HEK293 (cell line): ENCODE data around the gene LRFN3.

Experiments
- CTCF ChIA-PET: fragments of 350-600 bp; formaldehyde crosslinking; extraction: SDS; loops from one replicate; lab custom pipeline; 2021; ENCODE audit warnings: antibody characterized with exemption; lab: Yijun Ruan, JAX
- POLR2A ChIA-PET: fragments of 300-600 bp; formaldehyde crosslinking; extraction: SDS; loops from one replicate; lab custom pipeline; 2020; ENCODE audit warnings: antibody characterized with exemption, inconsistent platforms; lab: Yijun Ruan, JAX
- H3K27ac ChIP-seq: fragments of 200-500 bp; sonication (Bioruptor generic); 2 replicates; pipeline ENCODE4 v1.5.1; 2014; ENCODE audit warnings: low read depth, low read length, control low read depth, inconsistent platforms; ENCODE audit errors: extremely low read depth
- H3K36me3 ChIP-seq, 2 experiments: fragments of 200-500 bp in 1 of 2; sonication (Bioruptor generic) in 1 of 2; 1 replicate in 1 of 2; 2 replicates in 1 of 2; pipeline ENCODE4 v1.5.1; 2014 to 2017; ENCODE audit warnings: inconsistent platforms in 2 of 2, low read length in 2 of 2; ENCODE audit not compliant: control insufficient read depth in 2 of 2, insufficient read depth in 1 of 2
- H3K4me1 ChIP-seq: fragments of 200-500 bp; sonication (Bioruptor generic); 2 replicates; pipeline ENCODE4 v1.5.1; 2014; ENCODE audit warnings: mild to moderate bottlenecking, low read length, inconsistent platforms; ENCODE audit not compliant: control insufficient read depth, insufficient read depth
- H3K4me3 ChIP-seq: 2 replicates; pipeline ENCODE4 v1.5.1; 2011; ENCODE audit warnings: low read depth, mild to moderate bottlenecking, control low read depth, low read length, moderate library complexity
- H3K9me3 ChIP-seq: fragments of 200-500 bp; sonication (Bioruptor generic); 2 replicates; pipeline ENCODE4 v1.5.1; 2014; ENCODE audit warnings: low read depth, low read length, inconsistent platforms; ENCODE audit not compliant: control insufficient read depth, insufficient read depth
- BCL11A ChIP-seq: fragments of 450-650 bp; formaldehyde crosslinking; IDR thresholded peaks from 2 replicates; pipeline ENCODE4 v1.5.1; 2016; ENCODE audit warnings: low read depth, missing biosample characterization, missing genetic modification characterization
- BCL11B ChIP-seq: fragments of 450-650 bp; formaldehyde crosslinking; IDR thresholded peaks from 2 replicates; pipeline ENCODE4 v1.5.1; 2016; ENCODE audit warnings: low read depth, missing biosample characterization, missing genetic modification characterization
- GFI1B ChIP-seq: fragments of 450-650 bp; formaldehyde crosslinking; IDR thresholded peaks from 2 replicates; pipeline ENCODE4 v1.5.1; 2016; ENCODE audit warnings: missing biosample characterization, missing genetic modification characterization
- HOXA7 ChIP-seq: sonication (generic); formaldehyde crosslinking; IDR thresholded peaks from 2 replicates; pipeline ENCODE4 v1.8.1; 2022; ENCODE audit warnings: missing genetic modification reagents, borderline replicate concordance
- HOXD13 ChIP-seq: sonication (generic); formaldehyde crosslinking; IDR thresholded peaks from 2 replicates; pipeline ENCODE4 v1.8.0; 2022; ENCODE audit warnings: missing genetic modification reagents, borderline replicate concordance
- KLF1 ChIP-seq: fragments of 450-650 bp; formaldehyde crosslinking; IDR thresholded peaks from 2 replicates; pipeline ENCODE4 v1.5.1; 2016; ENCODE audit warnings: missing biosample characterization, missing genetic modification characterization
- YY1 ChIP-seq: fragments of 450-650 bp; formaldehyde crosslinking; IDR thresholded peaks from 2 replicates; pipeline ENCODE4 v1.5.1; 2018; ENCODE audit warnings: missing biosample characterization, missing genetic modification characterization
- ZBTB10 ChIP-seq: fragments of 450-650 bp; formaldehyde crosslinking; IDR thresholded peaks from 2 replicates; pipeline ENCODE4 v1.5.1; 2016; ENCODE audit warnings: missing biosample characterization, missing genetic modification characterization
- ZBTB48 ChIP-seq: fragments of 450-650 bp; formaldehyde crosslinking; IDR thresholded peaks from 2 replicates; pipeline ENCODE4 v1.5.1; 2016; ENCODE audit warnings: missing biosample characterization, missing genetic modification characterization
- ZNF202 ChIP-seq: fragments of 450-650 bp; formaldehyde crosslinking; IDR thresholded peaks from 2 replicates; pipeline ENCODE4 v1.5.1; 2016; ENCODE audit warnings: missing biosample characterization, missing genetic modification characterization, borderline replicate concordance
- ZNF221 ChIP-seq: fragments of 450-650 bp; formaldehyde crosslinking; IDR thresholded peaks from 2 replicates; pipeline ENCODE4 v1.5.1; 2017; ENCODE audit warnings: missing biosample characterization, missing genetic modification characterization, borderline replicate concordance
- ZNF311 ChIP-seq: fragments of 450-650 bp; formaldehyde crosslinking; IDR thresholded peaks from 2 replicates; pipeline ENCODE4 v1.5.1; 2017; ENCODE audit warnings: missing biosample characterization, missing genetic modification characterization, borderline replicate concordance
- ZNF335 ChIP-seq: fragments of 450-650 bp; formaldehyde crosslinking; conservative IDR thresholded peaks from 2 replicates; pipeline ENCODE4 v1.5.1; 2016; ENCODE audit warnings: missing biosample characterization, missing genetic modification characterization
- ZNF366 ChIP-seq: fragments of 450-650 bp; formaldehyde crosslinking; conservative IDR thresholded peaks from 2 replicates; pipeline ENCODE4 v1.5.1; 2016; ENCODE audit warnings: missing biosample characterization, missing genetic modification characterization
- ZNF394 ChIP-seq: fragments of 450-650 bp; formaldehyde crosslinking; IDR thresholded peaks from 2 replicates; pipeline ENCODE4 v1.5.1; 2016; ENCODE audit warnings: missing biosample characterization, missing genetic modification characterization, mild to moderate bottlenecking, moderate library complexity, borderline replicate concordance
- ZNF404 ChIP-seq: fragments of 450-650 bp; formaldehyde crosslinking; IDR thresholded peaks from 2 replicates; pipeline ENCODE4 v1.5.1; 2017; ENCODE audit warnings: missing biosample characterization, missing genetic modification characterization
- ZNF426 ChIP-seq: fragments of 450-650 bp; formaldehyde crosslinking; IDR thresholded peaks from 2 replicates; pipeline ENCODE4 v1.5.1; 2017; ENCODE audit warnings: missing biosample characterization, missing genetic modification characterization, mild to moderate bottlenecking, inconsistent platforms, moderate library complexity
- ZNF488 ChIP-seq: fragments of 450-650 bp; formaldehyde crosslinking; IDR thresholded peaks from 2 replicates; pipeline ENCODE4 v1.5.1; 2016; ENCODE audit warnings: missing biosample characterization, missing genetic modification characterization
- ZNF529 ChIP-seq: fragments of 450-650 bp; formaldehyde crosslinking; IDR thresholded peaks from 2 replicates; pipeline ENCODE4 v1.5.1; 2017; ENCODE audit warnings: missing genetic modification characterization, missing biosample characterization; ENCODE audit not compliant: insufficient replicate concordance
- ZNF596 ChIP-seq: fragments of 450-650 bp; IDR thresholded peaks from 2 replicates; pipeline ENCODE4 v1.5.0; 2018; ENCODE audit warnings: missing biosample characterization, mild to moderate bottlenecking, missing genetic modification characterization, moderate library complexity
- ZNF600 ChIP-seq: fragments of 450-650 bp; formaldehyde crosslinking; IDR thresholded peaks from 2 replicates; pipeline ENCODE4 v1.5.1; 2016; ENCODE audit warnings: missing biosample characterization, missing genetic modification characterization
- ZNF664 ChIP-seq: fragments of 450-650 bp; formaldehyde crosslinking; IDR thresholded peaks from 2 replicates; pipeline ENCODE4 v1.5.1; 2016; ENCODE audit warnings: missing biosample characterization, missing genetic modification characterization
- ZNF768 ChIP-seq: fragments of 450-650 bp; formaldehyde crosslinking; IDR thresholded peaks from 2 replicates; pipeline ENCODE4 v1.5.1; 2018; ENCODE audit warnings: missing biosample characterization, mild to moderate bottlenecking, missing genetic modification characterization
- TF ChIP-seq, protein P1 (sequence below): fragments of 450-650 bp; formaldehyde crosslinking; IDR thresholded peaks from 2 replicates; pipeline ENCODE4 v1.5.1; 2016; ENCODE audit warnings: missing biosample characterization, missing genetic modification characterization
- TF ChIP-seq, protein P2 (sequence below): fragments of 450-650 bp; formaldehyde crosslinking; IDR thresholded peaks from 2 replicates; pipeline ENCODE4 v1.5.1; 2016; ENCODE audit warnings: missing biosample characterization, missing genetic modification characterization

Gene LRFN3

DNA sequence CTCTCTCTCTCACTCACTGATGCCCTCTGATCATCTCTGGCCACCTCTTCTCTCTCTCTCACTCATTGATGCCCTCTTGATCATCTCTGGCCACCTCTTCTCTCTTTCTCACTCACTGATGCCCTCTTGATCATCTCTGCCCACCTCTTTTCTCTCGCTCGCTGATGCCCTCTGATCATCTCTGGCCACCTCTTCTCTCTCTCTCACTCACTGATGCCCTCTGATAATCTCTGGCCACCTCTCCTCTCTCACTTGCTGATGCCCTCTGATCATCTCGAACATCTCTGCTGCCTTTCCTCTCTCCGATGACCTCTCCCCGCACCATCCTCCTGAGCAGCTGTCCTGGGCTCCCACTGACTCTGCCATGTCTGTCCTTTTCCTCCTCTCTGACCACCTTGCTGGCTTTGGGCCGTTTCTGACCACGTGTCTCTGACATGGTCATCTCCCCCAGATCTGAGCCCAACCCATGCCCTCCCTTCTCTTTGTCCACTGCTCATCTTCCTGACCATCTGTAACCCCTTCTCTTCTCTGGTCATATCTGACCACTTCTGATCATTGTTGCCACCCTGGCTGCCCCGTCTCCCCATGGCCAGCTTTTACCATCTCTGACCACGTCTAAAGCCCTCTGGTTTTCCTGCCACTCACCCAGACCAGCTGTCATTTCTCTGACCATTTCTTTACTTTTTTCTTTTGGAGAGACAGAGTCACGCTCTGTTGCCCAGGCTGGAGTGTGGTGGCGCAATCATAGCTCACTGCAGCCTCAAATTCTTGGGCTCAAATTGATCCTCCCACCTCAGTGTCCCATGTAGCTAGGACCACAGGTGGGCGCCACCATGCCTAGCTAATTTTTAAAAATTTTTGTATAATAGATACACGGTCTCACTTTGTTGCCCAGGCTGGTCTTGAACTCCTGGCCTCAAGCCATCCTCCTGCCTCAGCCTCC lies 2.4 kb downstream of the LRFN3 start:
- Histone ChIP-seq H3K4me3 (no peak overlapping the region), H3K9me3 (no peaks in the 10 kb centered on the region; the same call in 1 of the 2 replicates)
- POLR2A ChIA-PET, result interaction anchor here (0.6 to 1.3 kb wide), 3 partner anchors 11 to 116 kb away, joined by 3 to 5 read pairs (median 4); partner anchors contain the start of gene THAP8
- TF ChIP-seq YY1 (tag by site-specific recombination) (no peak), ZNF221 (tag by site-specific recombination) (no peak), GFI1B (tag by site-specific recombination) (0 out of 2 replicates have a peak, but pooled peaks have one; percentile 7), ZNF488 (tag by site-specific recombination) (no peak), ZNF596 (peak; percentile 71), ZNF311 (0 out of 2 replicates have a peak, but pooled peaks have one; percentile 85), ZNF664 (no peak), ZNF529 (tag by site-specific recombination) (no peak), HOXD13 (CRISPR knock-in tag) (no peak), HOXA7 (CRISPR knock-in tag) (no peak), BCL11B (tag by site-specific recombination) (peak; percentile 75), BCL11A (tag by site-specific recombination) (peak; percentile 79), ZNF366 (peak; percentile 64; the same call in 1 of the 2 replicates), ZNF600 (tag by site-specific recombination) (0 out of 2 replicates have a peak, but pooled peaks have one; percentile 34)
- TF ChIP-seq, protein P1, sequence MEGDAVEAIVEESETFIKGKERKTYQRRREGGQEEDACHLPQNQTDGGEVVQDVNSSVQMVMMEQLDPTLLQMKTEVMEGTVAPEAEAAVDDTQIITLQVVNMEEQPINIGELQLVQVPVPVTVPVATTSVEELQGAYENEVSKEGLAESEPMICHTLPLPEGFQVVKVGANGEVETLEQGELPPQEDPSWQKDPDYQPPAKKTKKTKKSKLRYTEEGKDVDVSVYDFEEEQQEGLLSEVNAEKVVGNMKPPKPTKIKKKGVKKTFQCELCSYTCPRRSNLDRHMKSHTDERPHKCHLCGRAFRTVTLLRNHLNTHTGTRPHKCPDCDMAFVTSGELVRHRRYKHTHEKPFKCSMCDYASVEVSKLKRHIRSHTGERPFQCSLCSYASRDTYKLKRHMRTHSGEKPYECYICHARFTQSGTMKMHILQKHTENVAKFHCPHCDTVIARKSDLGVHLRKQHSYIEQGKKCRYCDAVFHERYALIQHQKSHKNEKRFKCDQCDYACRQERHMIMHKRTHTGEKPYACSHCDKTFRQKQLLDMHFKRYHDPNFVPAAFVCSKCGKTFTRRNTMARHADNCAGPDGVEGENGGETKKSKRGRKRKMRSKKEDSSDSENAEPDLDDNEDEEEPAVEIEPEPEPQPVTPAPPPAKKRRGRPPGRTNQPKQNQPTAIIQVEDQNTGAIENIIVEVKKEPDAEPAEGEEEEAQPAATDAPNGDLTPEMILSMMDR, result peak; percentile 61
- TF ChIP-seq, protein P2, sequence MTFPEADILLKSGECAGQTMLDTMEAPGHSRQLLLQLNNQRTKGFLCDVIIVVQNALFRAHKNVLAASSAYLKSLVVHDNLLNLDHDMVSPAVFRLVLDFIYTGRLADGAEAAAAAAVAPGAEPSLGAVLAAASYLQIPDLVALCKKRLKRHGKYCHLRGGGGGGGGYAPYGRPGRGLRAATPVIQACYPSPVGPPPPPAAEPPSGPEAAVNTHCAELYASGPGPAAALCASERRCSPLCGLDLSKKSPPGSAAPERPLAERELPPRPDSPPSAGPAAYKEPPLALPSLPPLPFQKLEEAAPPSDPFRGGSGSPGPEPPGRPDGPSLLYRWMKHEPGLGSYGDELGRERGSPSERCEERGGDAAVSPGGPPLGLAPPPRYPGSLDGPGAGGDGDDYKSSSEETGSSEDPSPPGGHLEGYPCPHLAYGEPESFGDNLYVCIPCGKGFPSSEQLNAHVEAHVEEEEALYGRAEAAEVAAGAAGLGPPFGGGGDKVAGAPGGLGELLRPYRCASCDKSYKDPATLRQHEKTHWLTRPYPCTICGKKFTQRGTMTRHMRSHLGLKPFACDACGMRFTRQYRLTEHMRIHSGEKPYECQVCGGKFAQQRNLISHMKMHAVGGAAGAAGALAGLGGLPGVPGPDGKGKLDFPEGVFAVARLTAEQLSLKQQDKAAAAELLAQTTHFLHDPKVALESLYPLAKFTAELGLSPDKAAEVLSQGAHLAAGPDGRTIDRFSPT (tag by site-specific recombination), result peak; percentile 68
- TF ChIP-seq, all 188 proteins: peak for 9
- Histone ChIP-seq H3K36me3 (peaks cover 30 to 39% of the 10 kb centered on the region in 2 experiments), H3K27ac (peak overlapping the region; percentile 1; the same call in 1 of the 2 replicates), H3K4me1 (peaks cover 26% of the 10 kb centered on the region)
- CTCF ChIA-PET, result interaction anchor here (0.5 to 1.1 kb wide), 4 partner anchors 20 to 383 kb away, joined by 3 to 4 read pairs (median 4); partner anchors contain the start of gene ALKBH6

GRCh38 chr19:35939307-35940077 lies 3.3 kb downstream of the LRFN3 start:
- CTCF ChIA-PET, result interaction anchor here (0.6 to 1.1 kb wide), 3 partner anchors 8 to 347 kb away, joined by 3 to 4 read pairs (median 4); no protein-coding TSS in a partner anchor
- POLR2A ChIA-PET, result interaction anchor here (0.6 to 1.1 kb wide), 2 partner anchors 48 to 115 kb away, joined by 3 to 5 read pairs; partner anchors contain the start of gene THAP8
- H3K27ac ChIP-seq, result 0 out of 2 replicates have a peak overlapping the region, but pooled peaks have one; percentile 13
- H3K4me1 ChIP-seq, result peaks cover 26% of the 10 kb centered on the region
- H3K36me3 ChIP-seq, result peaks cover 35 to 48% of the 10 kb centered on the region in 2 experiments
- H3K9me3 ChIP-seq, result no peaks in the 10 kb centered on the region; the same call in 1 of the 2 replicates
- H3K4me3 ChIP-seq, result no peak overlapping the region
- TF ChIP-seq ZNF426 (tag by site-specific recombination), result no peak
- TF ChIP-seq ZNF202 (tag by site-specific recombination), result no peak
- TF ChIP-seq ZNF768 (tag by site-specific recombination), result no peak
- no peak for TF ChIP-seq ZNF394 (tag by site-specific recombination)
- TF ChIP-seq ZBTB48 (tag by site-specific recombination), result no peak
- TF ChIP-seq ZBTB10 (tag by site-specific recombination), result 0 out of 2 replicates have a peak, but pooled peaks have one; percentile 8
- no peak for TF ChIP-seq ZNF335 (tag by site-specific recombination)
- no peak for TF ChIP-seq ZNF404 (tag by site-specific recombination)
- TF ChIP-seq KLF1 (tag by site-specific recombination), result no peak
